Lower lobe of right lung (tissue), 2 donors: ENCODE data around the gene SLC8A3. TPM values are rescaled to one million over a fixed set of nuclear protein-coding genes. Genes with fewer than 3 reads are reported as not detected.

Experiments
- ATAC-seq, 2 donors: fragments of 200-7000 bp; cut with Tn5 transposase; one replicate each; pipeline ENCODE4 v1.9.1; 2020 to 2022; ENCODE audit warnings: mild to moderate bottlenecking in 2 of 2, moderate library complexity in 2 of 2
- DNase-seq: peaks from one replicate; pipeline ENCODE4 v3.0.0-alpha.2; 2020
- H3K27ac ChIP-seq: fragments of 200-600 bp; one replicate; pipeline ENCODE4 v1.8.0; 2022
- H3K27me3 ChIP-seq: fragments of 200-600 bp; one replicate; pipeline ENCODE4 v1.8.0; 2022; ENCODE audit warnings: low read depth
- H3K36me3 ChIP-seq: fragments of 200-600 bp; one replicate; pipeline ENCODE4 v1.8.0; 2022; ENCODE audit warnings: mild to moderate bottlenecking
- H3K4me1 ChIP-seq: fragments of 200-600 bp; one replicate; pipeline ENCODE4 v1.8.0; 2022
- H3K4me3 ChIP-seq: fragments of 200-600 bp; one replicate; pipeline ENCODE4 v1.8.0; 2022; ENCODE audit warnings: mild to moderate bottlenecking
- H3K9me3 ChIP-seq: fragments of 200-600 bp; one replicate; pipeline ENCODE4 v1.8.0; 2022
- CTCF ChIP-seq: fragments of 200-600 bp; IDR thresholded peaks from one replicate; pipeline ENCODE4 v1.8.0; 2022; ENCODE audit warnings: antibody characterized with exemption, mild to moderate bottlenecking
- intact Hi-C: fragments of 100-400 bp; cut with DNase I; formaldehyde crosslinking; loops from one replicate; pipeline ENCODE4 v1.11.0; 2022
- total RNA-seq: library from RNA; stranded (reverse); fragmentation: NEBNext Ultra II Directional; extraction: Animal tissue kit (Norgen Biotek cat#: 25700); gene quantifications from one replicate; pipeline ENCODE4 v1.2.1, GENCODE V29; 2021
- donor health status: DM: no; HTN: yes; CAD: no; lungs with severe emphysema.

SLC8A3 gene
- total RNA-seq, 1 donor from 2014 or later, result 1.9 TPM

GRCh38 chr14:70057519-70058136, 131.1 kb downstream of the SLC8A3 start:
- Histone ChIP-seq H3K27ac (no peak overlapping the region), H3K36me3 (no peaks in the 10 kb centered on the region), H3K4me1 (no peaks in the 10 kb centered on the region), H3K4me3 (no peak overlapping the region), H3K9me3 (no peaks in the 10 kb centered on the region), H3K27me3 (peaks cover 3% of the 10 kb centered on the region)
- intact Hi-C loops, result no loop called here
- DNase-seq (no peak), ATAC-seq (no peak)
- TF ChIP-seq CTCF, result no peak

DNA sequence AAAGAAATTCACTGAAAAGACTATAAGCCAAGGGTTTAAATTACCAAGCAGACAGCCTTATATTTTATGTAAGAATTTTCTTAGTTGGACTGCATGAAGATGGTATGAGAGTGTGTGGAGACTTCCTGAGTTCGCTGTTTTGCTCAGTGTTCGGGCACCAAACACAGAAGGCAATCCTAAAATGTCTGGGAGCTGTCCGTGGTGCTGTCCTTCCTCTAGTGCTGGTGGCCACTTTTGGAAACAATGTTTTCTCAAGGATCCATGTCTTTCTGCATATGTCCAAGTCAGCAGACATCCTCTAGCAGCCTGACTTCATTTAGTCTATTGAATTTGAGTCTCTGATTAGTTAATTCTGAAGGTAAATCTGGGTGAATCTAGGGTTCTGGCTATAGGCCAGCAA, 135.8 kb downstream of the SLC8A3 start:
- intact Hi-C loops, result no loop called here
- no peak for ATAC-seq

GRCh38 chr14:70050136-70050535, 138.6 kb downstream of the SLC8A3 start:
- Histone ChIP-seq H3K9me3 (no peaks in the 10 kb centered on the region), H3K27ac (no peak overlapping the region), H3K4me3 (no peak overlapping the region), H3K4me1 (no peaks in the 10 kb centered on the region), H3K27me3 (peaks cover 2% of the 10 kb centered on the region), H3K36me3 (no peaks in the 10 kb centered on the region)
- DNase-seq, result no peak
- intact Hi-C loops, result no loop called here
- TF ChIP-seq CTCF, result no peak
- no peak for ATAC-seq

More for the DNA sequence above, 135.8 kb downstream of the SLC8A3 start:
- Histone ChIP-seq H3K27me3 (peaks cover 6% of the 10 kb centered on the region), H3K9me3 (no peaks in the 10 kb centered on the region), H3K27ac (no peak overlapping the region), H3K36me3 (no peaks in the 10 kb centered on the region), H3K4me3 (no peak overlapping the region), H3K4me1 (no peaks in the 10 kb centered on the region)
- DNase-seq, result no peak
- no peak for TF ChIP-seq CTCF

DNA sequence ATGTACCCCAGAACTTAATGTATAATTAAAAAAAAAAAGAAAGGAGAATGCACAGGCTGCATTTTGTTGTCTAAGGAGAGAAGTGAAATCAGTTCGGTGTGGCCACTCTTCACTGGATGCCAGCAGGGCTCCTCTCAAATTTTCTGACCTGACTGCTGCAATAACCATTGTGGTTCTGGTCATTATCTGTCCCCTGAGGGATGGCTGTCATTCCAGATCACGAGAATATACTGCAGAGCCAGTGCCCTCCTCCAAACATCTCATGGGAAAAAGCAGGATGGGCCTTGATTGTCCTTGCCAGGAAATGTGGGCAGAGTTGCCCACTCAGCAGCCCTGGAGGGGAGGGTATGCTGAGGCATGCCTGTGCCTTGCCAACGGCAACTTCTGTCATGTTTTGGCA, 139.1 kb downstream of the SLC8A3 start:
- Histone ChIP-seq H3K4me1 (no peaks in the 10 kb centered on the region), H3K9me3 (no peaks in the 10 kb centered on the region), H3K27me3 (peaks cover 2% of the 10 kb centered on the region), H3K36me3 (no peaks in the 10 kb centered on the region), H3K4me3 (no peak overlapping the region), H3K27ac (no peak overlapping the region)
- ATAC-seq, result no peak
- DNase-seq, result no peak
- intact Hi-C loops, result no loop called here
- TF ChIP-seq CTCF, result no peak

GRCh38 chr14:70048313-70048654, 140.5 kb downstream of the SLC8A3 start:
- H3K27ac ChIP-seq, result no peak overlapping the region
- no peaks in the 10 kb centered on the region for H3K9me3 ChIP-seq
- no peak for DNase-seq
- peaks cover 2% of the 10 kb centered on the region for H3K27me3 ChIP-seq
- no peaks in the 10 kb centered on the region for H3K36me3 ChIP-seq
- TF ChIP-seq CTCF, result no peak
- intact Hi-C loops, result no loop called here
- ATAC-seq, result no peak
- H3K4me1 ChIP-seq, result no peaks in the 10 kb centered on the region
- no peak overlapping the region for H3K4me3 ChIP-seq
